Fibroblast of lung (primary cell): ENCODE results near the gene TMEM117. TPM values are rescaled to one million over a fixed set of nuclear protein-coding genes. Genes with fewer than 3 reads are reported as not detected.
A peak's percentile ranks its signal among the peaks of the same experiment; 100 is the strongest.

Experiments
- DNase-seq, 2 donors: peaks; one replicate each; pipeline versions ENCODE4 v3.0.0 to v3.0.0-alpha.2; 2010; ENCODE audit warnings: low read depth in 2 of 2
- H2AFZ ChIP-seq: 2 replicates; pipeline ENCODE4 v1.5.1; 2012; ENCODE audit warnings: low read length, control low read depth, inconsistent platforms
- H3K27ac ChIP-seq: 2 replicates; pipeline ENCODE4 v1.5.1; 2011; ENCODE audit warnings: low read length, control low read depth; ENCODE audit not compliant: insufficient read depth
- H3K27me3 ChIP-seq: 2 replicates; pipeline ENCODE4 v1.5.1; 2011; ENCODE audit warnings: mild to moderate bottlenecking, low read length; ENCODE audit not compliant: control insufficient read depth, insufficient read depth
- H3K36me3 ChIP-seq: 2 replicates; pipeline ENCODE4 v1.5.1; 2011; ENCODE audit warnings: low read length; ENCODE audit not compliant: control insufficient read depth, insufficient read depth
- H3K4me1 ChIP-seq: 2 replicates; pipeline ENCODE4 v1.5.1; 2011; ENCODE audit warnings: low read length; ENCODE audit not compliant: control insufficient read depth, insufficient read depth; ENCODE audit errors: extremely low read depth
- H3K4me2 ChIP-seq: 2 replicates; pipeline ENCODE4 v1.5.1; 2011; ENCODE audit warnings: low read length, control low read depth; ENCODE audit not compliant: insufficient read depth; ENCODE audit errors: extremely low read depth
- H3K4me3 ChIP-seq, 4 experiments: fragments of 200-600 bp in 1 of 4; sonication (generic) in 1 of 4; replicated peaks in 1 of 4; 2 replicates each; pipeline ENCODE4 v1.5.1; 2011 to 2016; ENCODE audit warnings: low read length in 4 of 4, low read depth in 3 of 4, mild to moderate bottlenecking in 3 of 4, control low read depth in 2 of 4, inconsistent platforms in 1 of 4, mixed read lengths in 1 of 4; ENCODE audit not compliant: insufficient read depth in 1 of 4; ENCODE audit errors: control extremely low read depth in 1 of 4
- H3K79me2 ChIP-seq: 2 replicates; pipeline ENCODE4 v1.5.1; 2012; ENCODE audit warnings: mild to moderate bottlenecking, low read length, inconsistent platforms; ENCODE audit not compliant: control insufficient read depth, insufficient read depth
- H3K9ac ChIP-seq: 2 replicates; pipeline ENCODE4 v1.5.1; 2011; ENCODE audit warnings: mild to moderate bottlenecking, low read length, control low read depth; ENCODE audit not compliant: insufficient read depth
- H3K9me3 ChIP-seq: 2 replicates; pipeline ENCODE4 v1.5.1; 2012; ENCODE audit warnings: low read depth, low read length; ENCODE audit not compliant: control insufficient read depth, insufficient read depth
- H4K20me1 ChIP-seq: 2 replicates; pipeline ENCODE4 v1.5.1; 2011; ENCODE audit warnings: low read length; ENCODE audit not compliant: control insufficient read depth, insufficient read depth; ENCODE audit errors: extremely low read depth
- EZH2 ChIP-seq: IDR thresholded peaks from 2 replicates; pipeline ENCODE4 v1.5.1; 2012; ENCODE audit warnings: low read length, control low read depth, mild to moderate bottlenecking; ENCODE audit errors: missing control alignments
- polyA plus RNA-seq, 2 donors: library from polyadenylated mRNA; depleted of rRNA in 1 of 2; stranded (reverse) in 1 of 2; unstranded in 1 of 2; fragments of >200 nt; gene quantifications; 2 replicates each; pipeline ENCODE4 v1.2.1, GENCODE V29; 2011 to 2012; ENCODE audit warnings: missing spikeins in 1 of 2
- total RNA-seq: library from RNA; depleted of rRNA; stranded (reverse); fragments of >200 nt; gene quantifications from 2 replicates; pipeline ENCODE4 v1.2.1, GENCODE V29; 2014
- TF ChIP-seq, protein P1 (sequence below), 2 donors: IDR thresholded peaks in 1 of 2; conservative IDR thresholded peaks in 1 of 2; 1 replicate in 1 of 2; 2 replicates in 1 of 2; pipeline ENCODE4 v1.5.1; 2011 to 2012; ENCODE audit warnings: low read length in 2 of 2, control low read depth in 1 of 2, inconsistent platforms in 1 of 2, low read depth in 1 of 2, mild to moderate bottlenecking in 1 of 2

The TMEM117 gene
- total and polyA plus RNA-seq, 2 donors (not counting 1 experiment from before 2014, with no cell fraction given) = 7.6 to 7.8 TPM

DNA sequence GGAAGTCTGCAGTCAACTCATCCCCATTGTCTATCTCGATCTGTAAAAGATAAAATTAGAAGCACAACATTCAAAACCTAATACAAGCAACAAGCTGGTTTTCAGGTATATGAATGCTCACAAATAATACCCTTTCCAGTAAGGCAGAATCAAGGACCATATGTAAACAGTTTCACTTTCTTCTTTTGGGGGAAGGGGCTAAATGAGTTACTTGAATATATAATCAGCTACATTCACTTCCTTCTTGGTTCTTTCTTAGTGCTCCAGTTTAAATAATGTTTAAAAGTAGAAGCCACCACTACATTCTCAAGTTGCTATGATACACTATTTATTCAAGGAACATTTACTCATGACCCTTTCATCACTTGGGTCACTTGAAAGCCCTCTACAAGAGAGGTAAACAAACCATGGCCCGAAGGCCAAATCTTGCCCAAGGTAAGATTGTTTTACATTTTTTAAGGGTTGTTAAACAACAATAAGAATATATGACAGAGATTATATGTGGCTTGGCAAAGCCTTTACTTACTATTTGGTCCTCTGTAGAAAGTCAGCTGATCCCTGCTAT is 40.1 kb upstream of the TMEM117 start:
- no peaks in the 10 kb centered on the region for H3K27me3 ChIP-seq
- H3K27ac ChIP-seq = no peak overlapping the region
- no peak overlapping the region for H3K4me3 ChIP-seq
- no peak for TF ChIP-seq EZH2
- TF ChIP-seq, protein P1, sequence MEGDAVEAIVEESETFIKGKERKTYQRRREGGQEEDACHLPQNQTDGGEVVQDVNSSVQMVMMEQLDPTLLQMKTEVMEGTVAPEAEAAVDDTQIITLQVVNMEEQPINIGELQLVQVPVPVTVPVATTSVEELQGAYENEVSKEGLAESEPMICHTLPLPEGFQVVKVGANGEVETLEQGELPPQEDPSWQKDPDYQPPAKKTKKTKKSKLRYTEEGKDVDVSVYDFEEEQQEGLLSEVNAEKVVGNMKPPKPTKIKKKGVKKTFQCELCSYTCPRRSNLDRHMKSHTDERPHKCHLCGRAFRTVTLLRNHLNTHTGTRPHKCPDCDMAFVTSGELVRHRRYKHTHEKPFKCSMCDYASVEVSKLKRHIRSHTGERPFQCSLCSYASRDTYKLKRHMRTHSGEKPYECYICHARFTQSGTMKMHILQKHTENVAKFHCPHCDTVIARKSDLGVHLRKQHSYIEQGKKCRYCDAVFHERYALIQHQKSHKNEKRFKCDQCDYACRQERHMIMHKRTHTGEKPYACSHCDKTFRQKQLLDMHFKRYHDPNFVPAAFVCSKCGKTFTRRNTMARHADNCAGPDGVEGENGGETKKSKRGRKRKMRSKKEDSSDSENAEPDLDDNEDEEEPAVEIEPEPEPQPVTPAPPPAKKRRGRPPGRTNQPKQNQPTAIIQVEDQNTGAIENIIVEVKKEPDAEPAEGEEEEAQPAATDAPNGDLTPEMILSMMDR (conservative IDR thresholded peaks at IDR 0.05 in 1 of 2, IDR thresholded peaks at IDR 0.05 in 1 of 2; ENCODE audit: low read depth in 1 of 2, low read length in 2 of 2) = no peak
- H3K4me1 ChIP-seq = no peaks in the 10 kb centered on the region
- no peak overlapping the region for H3K9ac ChIP-seq
- no peak for DNase-seq
- H3K79me2 ChIP-seq = no peaks in the 10 kb centered on the region
- no peak overlapping the region for H3K4me2 ChIP-seq
- H2AFZ ChIP-seq = no peak overlapping the region
- H3K36me3 ChIP-seq = peaks cover 4% of the 10 kb centered on the region
- no peaks in the 10 kb centered on the region for H3K9me3 ChIP-seq
- H4K20me1 ChIP-seq = no peaks in the 10 kb centered on the region

DNA sequence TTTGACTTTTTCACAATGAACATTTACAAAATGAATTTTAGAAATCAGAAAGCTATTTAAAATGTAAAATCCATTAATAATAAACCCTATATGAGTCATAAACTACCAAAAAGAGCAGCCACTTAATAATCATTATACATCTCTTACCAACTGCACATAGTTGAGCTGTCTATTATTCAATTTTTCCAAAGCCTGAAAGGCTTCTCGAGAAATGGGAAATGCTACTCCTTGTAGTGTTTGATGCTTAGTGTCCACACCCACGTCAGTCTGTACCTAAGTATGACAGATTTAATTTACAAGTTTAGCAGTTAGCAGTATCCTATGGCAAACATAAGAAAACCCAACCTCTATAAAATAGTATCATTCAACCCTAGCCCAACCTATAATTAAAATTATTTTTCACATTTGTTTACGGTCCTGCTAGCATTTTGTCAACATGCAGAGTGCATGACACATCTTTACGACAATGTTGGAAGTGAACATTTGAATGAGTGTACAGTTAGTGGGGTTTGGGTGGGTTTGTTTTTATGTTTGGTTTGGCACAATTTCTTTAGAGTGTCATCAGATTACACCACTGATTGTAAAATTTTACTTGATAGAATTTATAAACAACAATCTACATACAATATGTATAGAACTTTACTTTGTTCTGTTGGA is 38.2 kb upstream of the TMEM117 start:
- no peak for TF ChIP-seq EZH2
- TF ChIP-seq, protein P1 (conservative IDR thresholded peaks at IDR 0.05 in 1 of 2, IDR thresholded peaks at IDR 0.05 in 1 of 2; ENCODE audit: low read depth in 1 of 2, low read length in 2 of 2) = no peak
- Histone ChIP-seq H4K20me1 (no peaks in the 10 kb centered on the region), H3K9ac (no peak overlapping the region), H3K79me2 (no peaks in the 10 kb centered on the region), H3K4me1 (no peaks in the 10 kb centered on the region), H3K36me3 (peaks cover 4% of the 10 kb centered on the region), H3K27me3 (no peaks in the 10 kb centered on the region), H2AFZ (no peak overlapping the region), H3K4me3 (no peak overlapping the region), H3K4me2 (no peak overlapping the region), H3K27ac (no peak overlapping the region), H3K9me3 (no peaks in the 10 kb centered on the region)
- DNase-seq = no peak

DNA sequence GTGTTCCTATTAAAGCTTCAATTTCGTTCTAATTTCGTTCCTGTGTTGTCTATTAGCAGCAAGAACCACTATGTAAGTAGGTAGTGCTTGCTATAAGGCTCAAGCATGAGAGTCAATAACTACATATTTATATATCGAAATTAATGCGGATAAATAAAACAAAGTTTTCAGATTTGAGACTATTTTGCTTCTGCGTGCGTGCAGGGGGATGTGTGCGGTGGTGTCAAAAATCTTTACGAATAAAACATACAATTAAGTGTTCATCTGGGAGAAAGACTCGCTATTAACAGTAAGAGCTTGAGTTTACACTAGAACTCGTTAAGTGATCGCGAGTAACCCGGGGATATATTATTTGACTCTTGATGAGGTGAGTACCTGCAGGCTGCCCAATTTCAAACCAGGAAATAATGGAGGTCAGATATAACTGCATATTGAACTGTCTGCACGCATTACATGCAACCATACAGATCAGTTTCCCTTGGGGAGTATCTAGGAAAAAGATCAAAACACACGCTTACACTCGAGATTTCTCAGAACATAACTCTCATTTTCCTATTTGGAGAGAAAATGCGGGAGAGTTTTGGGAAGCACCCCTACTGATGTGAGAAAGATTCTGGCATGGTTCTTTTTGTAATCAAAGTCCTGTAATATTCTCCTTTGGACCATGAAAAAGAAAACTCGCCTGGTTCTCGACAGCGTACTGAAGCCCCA is 30.6 kb upstream of the TMEM117 start:
- H3K4me2 ChIP-seq = peak overlapping the region; percentile 98
- H4K20me1 ChIP-seq = no peaks in the 10 kb centered on the region
- peak overlapping the region; percentile 80 for H2AFZ ChIP-seq
- H3K27me3 ChIP-seq = no peaks in the 10 kb centered on the region
- peak overlapping the region; percentile 79 to 98 (median 96) for H3K4me3 ChIP-seq
- H3K79me2 ChIP-seq = peaks cover 29% of the 10 kb centered on the region
- H3K36me3 ChIP-seq = peaks cover 5% of the 10 kb centered on the region
- peak; percentile 9 to 12 for DNase-seq
- peak overlapping the region; percentile 98 for H3K27ac ChIP-seq
- no peaks in the 10 kb centered on the region for H3K9me3 ChIP-seq
- peak overlapping the region; percentile 96 for H3K9ac ChIP-seq
- no peaks in the 10 kb centered on the region for H3K4me1 ChIP-seq
- TF ChIP-seq, protein P1 (conservative IDR thresholded peaks at IDR 0.05 in 1 of 2, IDR thresholded peaks at IDR 0.05 in 1 of 2; ENCODE audit: low read depth in 1 of 2, low read length in 2 of 2) = no peak
- no peak for TF ChIP-seq EZH2
